Omental fat pad (tissue), 4 donors: ENCODE results near the gene CEP295NL. TPM values are rescaled to one million over a fixed set of nuclear protein-coding genes. Genes with fewer than 3 reads are reported as not detected.

Experiments
- ATAC-seq: fragments of 150-250 bp; one replicate; pipeline ENCODE4 v1.9.1; 2016; ENCODE audit warnings: mild to moderate bottlenecking, moderate library complexity; ENCODE audit not compliant: low FRiP score
- DNase-seq: peaks from one replicate; pipeline ENCODE4 v3.0.0-alpha.2; 2019; ENCODE audit warnings: low spot score
- CTCF ChIP-seq, 3 donors: fragments of 450-650 bp; IDR thresholded peaks; one replicate each; pipeline ENCODE4 v1.5.1; 2016 to 2017; ENCODE audit warnings: antibody characterized with exemption in 3 of 3, mild to moderate bottlenecking in 3 of 3, moderate library complexity in 2 of 3
- total RNA-seq, 4 donors: library from RNA; depleted of rRNA; stranded (reverse); fragments of >200 nt; gene quantifications; one replicate each; pipeline ENCODE4 v1.1.0, GENCODE V29; 2016

The CEP295NL gene
- 10 to 100 TPM in 1 of 4 donors, 1 to 10 TPM in 3; 2.7 to 11.8 (median 5.5) TPM for total RNA-seq

GRCh38 chr17:78903101-78903779 lies at the start of gene CEP295NL:
Gene CEP295NL, minus strand, starts transcription at chr17:78903201. Its CDS starts 1,373 bp downstream, at chr17:78901828.
- ATAC-seq (no peak), DNase-seq (no peak)
- TF ChIP-seq CTCF (IDR thresholded peaks at IDR 0.05): no peak

GRCh38 chr17:78952706-78953105 lies 49.7 kb upstream of the CEP295NL start:
- no peak for TF ChIP-seq CTCF (IDR thresholded peaks at IDR 0.05)
- ATAC-seq: no peak

GRCh38 chr17:78951967-78952551 lies 49.1 kb upstream of the CEP295NL start:
- ATAC-seq (no peak), DNase-seq (no peak)

More at GRCh38 chr17:78952706-78953105, 49.7 kb upstream of the CEP295NL start:
- DNase-seq: no peak

GRCh38 chr17:78950870-78951269 lies 47.9 kb upstream of the CEP295NL start:
- ATAC-seq (no peak), DNase-seq (no peak)
- TF ChIP-seq CTCF (IDR thresholded peaks at IDR 0.05): no peak

More at GRCh38 chr17:78951967-78952551, 49.1 kb upstream of the CEP295NL start:
- no peak for TF ChIP-seq CTCF (IDR thresholded peaks at IDR 0.05)

- DNase-seq (no peak), ATAC-seq (no peak)
- no peak for TF ChIP-seq CTCF (IDR thresholded peaks at IDR 0.05)
Measured at GRCh38 chr17:78947235-78948149, 44.5 kb upstream of the CEP295NL start.

GRCh38 chr17:78946631-78947030 lies 43.6 kb upstream of the CEP295NL start:
- DNase-seq (no peak), ATAC-seq (no peak)
- no peak for TF ChIP-seq CTCF (IDR thresholded peaks at IDR 0.05)
